ENCODE measurements around the gene UNC5B.

GRCh38 chr10:71281646-71282322, 69.4 kb downstream of the UNC5B start:
- no peak for TF ChIP-seq CTCF (IDR thresholded peaks at IDR 0.05; ENCODE audit: poor library complexity)
- TF ChIP-seq EZH2 (IDR thresholded peaks at IDR 0.05; ENCODE audit: borderline replicate concordance) = no peak
- TF ChIP-seq EZH2phosphoT487 (IDR thresholded peaks at IDR 0.05; ENCODE audit: low read depth, severe bottlenecking, unreplicated experiment) = no peak
